IPS DF 6.9 (cell line): ENCODE results near the gene VEPH1.

Experiments used
- DNase-seq: peaks from one replicate; pipeline ENCODE4 v3.0.0-alpha.2; 2013; ENCODE audit warnings: low read depth, low spot score
- H3K27ac ChIP-seq: one replicate; pipeline ENCODE4 v1.5.1; 2013; ENCODE audit warnings: low read length, control low read depth
- H3K27me3 ChIP-seq: 2 replicates; pipeline ENCODE4 v1.6.1; 2013; ENCODE audit warnings: mild to moderate bottlenecking, low read length; ENCODE audit not compliant: control insufficient read depth, insufficient read depth
- H3K36me3 ChIP-seq: 2 replicates; pipeline ENCODE4 v1.6.1; 2013; ENCODE audit warnings: low read length; ENCODE audit not compliant: control insufficient read depth, insufficient read depth
- H3K4me1 ChIP-seq: 2 replicates; pipeline ENCODE4 v1.6.1; 2013; ENCODE audit warnings: low read length; ENCODE audit not compliant: control insufficient read depth, insufficient read depth
- H3K4me3 ChIP-seq: 2 replicates; pipeline ENCODE4 v1.5.1; 2013; ENCODE audit warnings: mild to moderate bottlenecking, low read length
- H3K9me3 ChIP-seq: 2 replicates; pipeline ENCODE4 v1.6.1; 2013; ENCODE audit warnings: low read length, inconsistent platforms; ENCODE audit not compliant: control insufficient read depth, insufficient read depth
- WGBS: extraction: QIAGEN DNeasy Blood & Tissue Kit; methylation state at CpG from one replicate; pipeline ENCODE4 v1.1.7; 2013; ENCODE audit warnings: mixed read lengths, missing lambda C conversion rate; ENCODE audit not compliant: insufficient read length, insufficient coverage; 5-methylcytosine and 5-hydroxymethylcytosine counted together

Gene VEPH1

DNA sequence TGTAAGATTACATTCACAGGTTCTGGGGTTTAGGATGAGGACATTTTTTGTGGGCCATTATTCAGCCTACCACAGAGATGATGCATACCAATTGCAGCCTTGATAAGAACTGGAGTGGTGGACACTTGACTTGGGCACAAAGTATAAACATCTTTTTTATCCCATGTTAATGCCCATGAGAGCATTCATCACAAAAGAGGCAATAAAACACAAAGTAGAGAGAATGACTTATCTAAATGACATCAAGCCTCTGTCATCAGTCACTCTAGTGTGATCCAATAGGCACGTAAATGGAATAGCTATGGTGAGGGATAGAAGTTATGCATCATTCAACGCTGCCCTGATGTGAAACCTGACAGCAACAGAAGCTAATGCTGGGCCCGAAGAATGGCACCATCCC lies 25.8 kb downstream of the VEPH1 start:
- Histone ChIP-seq H3K4me1 (no peaks in the 10 kb centered on the region), H3K27ac (no peak overlapping the region), H3K27me3 (no peaks in the 10 kb centered on the region), H3K36me3 (no peaks in the 10 kb centered on the region), H3K4me3 (no peak overlapping the region), H3K9me3 (no peaks in the 10 kb centered on the region)
- DNase-seq = no peak
- no CpG with 5 or more reads among the region's 3 CpGs for WGBS

DNA sequence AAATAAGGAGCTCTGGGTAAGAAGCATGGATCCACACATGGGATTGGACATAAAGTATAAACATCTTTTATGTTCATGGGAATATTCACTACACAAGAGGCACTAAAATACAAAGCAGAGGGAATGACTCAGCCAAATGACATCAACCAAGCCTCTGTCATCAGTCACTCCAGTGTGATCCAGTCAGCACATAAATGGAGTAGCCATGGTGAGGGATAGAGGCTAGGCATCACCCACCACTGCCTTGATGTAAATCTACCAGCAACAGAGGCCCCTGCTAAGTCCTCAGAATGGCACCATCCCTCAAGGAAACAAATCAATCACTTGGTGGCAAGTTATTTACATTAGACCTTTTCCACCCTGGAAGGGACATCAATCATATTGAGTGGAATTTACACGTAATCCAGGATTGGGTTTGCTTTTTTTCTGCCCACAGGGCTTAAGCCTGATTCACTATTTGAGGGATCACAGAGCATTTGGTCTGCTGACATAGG lies 27.2 kb downstream of the VEPH1 start:
- no CpG with 5 or more reads among the region's 1 CpG for WGBS
- Histone ChIP-seq H3K4me1 (no peaks in the 10 kb centered on the region), H3K27me3 (no peaks in the 10 kb centered on the region), H3K36me3 (no peaks in the 10 kb centered on the region), H3K27ac (no peak overlapping the region), H3K4me3 (no peak overlapping the region), H3K9me3 (no peaks in the 10 kb centered on the region)
- DNase-seq = no peak

DNA sequence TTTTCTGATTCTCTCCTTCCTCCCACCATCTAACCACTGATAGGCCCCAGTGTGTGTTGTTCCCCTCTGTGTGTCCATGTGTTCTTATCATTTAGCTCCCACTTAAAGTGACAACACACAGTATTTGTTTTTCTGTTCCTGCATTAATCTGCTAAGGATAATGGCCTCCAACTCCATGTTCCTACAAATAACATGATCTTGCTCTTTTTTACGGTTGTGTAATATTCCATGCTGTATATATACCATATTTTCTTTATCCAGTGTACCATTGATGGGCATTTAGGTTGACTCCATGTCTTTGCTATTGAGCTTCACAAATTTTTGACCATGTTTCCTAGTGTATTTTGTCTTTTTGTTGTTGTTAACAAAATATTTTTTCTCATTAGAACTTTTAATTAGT lies 30.6 kb downstream of the VEPH1 start:
- H3K27ac ChIP-seq = no peak overlapping the region
- H3K27me3 ChIP-seq = no peaks in the 10 kb centered on the region
- DNase-seq = no peak
- H3K36me3 ChIP-seq = no peaks in the 10 kb centered on the region
- H3K4me3 ChIP-seq = no peak overlapping the region
- no CpG with 5 or more reads among the region's 1 CpG for WGBS
- H3K9me3 ChIP-seq = no peaks in the 10 kb centered on the region
- H3K4me1 ChIP-seq = no peaks in the 10 kb centered on the region

DNA sequence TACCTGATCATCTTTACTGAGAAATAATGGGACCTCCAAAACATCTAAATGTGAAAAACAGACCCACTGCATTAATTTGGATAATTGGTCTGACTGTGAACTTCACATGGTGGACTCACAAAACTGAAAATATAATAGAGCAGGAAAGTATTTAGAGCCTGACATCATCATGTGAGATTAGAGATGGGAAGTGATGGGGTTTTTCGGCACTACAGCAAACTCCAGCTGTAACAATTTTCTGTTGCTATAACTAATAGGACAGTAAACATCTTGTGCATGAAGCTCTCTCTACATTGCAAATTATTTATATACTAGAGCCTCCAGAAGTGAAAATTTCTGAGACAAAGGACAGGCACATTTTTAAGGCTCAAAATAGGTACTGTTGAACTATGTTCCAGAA lies 32.2 kb downstream of the VEPH1 start:
- WGBS = no CpG with 5 or more reads among the region's 1 CpG
- Histone ChIP-seq H3K27ac (no peak overlapping the region), H3K9me3 (no peaks in the 10 kb centered on the region)

DNA sequence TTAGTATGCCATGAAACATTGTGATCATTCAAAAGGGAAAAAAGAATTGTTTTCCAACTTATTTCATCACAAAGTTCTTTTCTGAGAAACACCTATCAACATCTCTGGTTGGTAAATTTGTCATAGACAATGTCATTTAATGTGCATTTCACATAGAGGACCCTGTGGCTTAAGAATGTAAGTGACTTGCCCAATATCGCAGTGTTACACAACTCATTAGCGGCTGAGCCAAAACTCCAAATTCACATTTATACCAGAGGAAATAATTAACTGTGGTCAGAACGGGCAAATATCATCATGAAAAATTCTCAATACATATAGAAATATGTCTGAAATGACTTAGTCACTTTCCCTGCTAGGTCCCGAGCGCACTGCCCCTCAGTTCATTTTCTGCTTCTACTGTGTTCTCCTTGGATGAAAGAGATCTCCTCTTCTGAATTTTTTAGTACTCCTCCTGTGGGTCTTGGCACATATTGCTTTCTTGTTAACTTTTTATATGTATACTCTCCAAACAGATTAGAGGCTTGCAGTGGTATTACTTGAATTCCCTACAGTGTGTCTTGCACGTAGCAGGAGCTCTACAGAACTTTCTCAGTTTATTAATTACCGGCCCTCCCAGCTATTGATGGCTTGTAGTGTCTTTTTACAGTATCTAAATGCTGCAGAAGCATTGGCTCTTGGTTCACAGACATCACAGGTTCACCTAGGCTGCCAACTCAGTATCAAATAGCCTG lies 33.5 kb downstream of the VEPH1 start:
- Histone ChIP-seq H3K4me3 (no peak overlapping the region), H3K27me3 (no peaks in the 10 kb centered on the region), H3K4me1 (no peaks in the 10 kb centered on the region), H3K36me3 (no peaks in the 10 kb centered on the region), H3K27ac (no peak overlapping the region), H3K9me3 (no peaks in the 10 kb centered on the region)
- DNase-seq = no peak
- WGBS = no CpG with 5 or more reads among the region's 7 CpGs

More for the DNA sequence above, 32.2 kb downstream of the VEPH1 start:
- Histone ChIP-seq H3K4me3 (no peak overlapping the region), H3K36me3 (no peaks in the 10 kb centered on the region), H3K4me1 (no peaks in the 10 kb centered on the region), H3K27me3 (no peaks in the 10 kb centered on the region)
- no peak for DNase-seq

DNA sequence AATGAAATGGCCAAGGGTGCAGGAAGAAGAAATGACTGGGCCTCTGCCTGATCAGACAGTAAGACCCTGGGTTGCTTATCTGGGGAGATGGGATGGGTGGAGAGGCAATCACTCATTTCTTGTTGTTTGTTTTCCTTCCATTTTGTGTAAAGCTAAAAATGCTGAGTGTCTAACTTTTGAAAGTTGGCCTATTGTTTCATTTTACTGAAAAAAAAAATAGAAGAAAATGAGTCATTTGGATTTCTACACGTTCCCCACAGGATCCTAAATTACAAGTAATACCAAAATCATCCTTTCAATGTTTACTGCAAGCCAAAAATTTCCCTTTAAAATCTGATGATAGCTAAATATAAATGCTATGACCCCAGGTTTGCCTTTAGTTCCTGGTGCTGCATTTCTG lies 36.0 kb downstream of the VEPH1 start:
- no peaks in the 10 kb centered on the region for H3K9me3 ChIP-seq
- H3K36me3 ChIP-seq = no peaks in the 10 kb centered on the region
- H3K4me1 ChIP-seq = no peaks in the 10 kb centered on the region
- no CpG with 5 or more reads among the region's 1 CpG for WGBS
- H3K27ac ChIP-seq = no peak overlapping the region
- no peak for DNase-seq
- H3K27me3 ChIP-seq = no peaks in the 10 kb centered on the region
- H3K4me3 ChIP-seq = no peak overlapping the region

DNA sequence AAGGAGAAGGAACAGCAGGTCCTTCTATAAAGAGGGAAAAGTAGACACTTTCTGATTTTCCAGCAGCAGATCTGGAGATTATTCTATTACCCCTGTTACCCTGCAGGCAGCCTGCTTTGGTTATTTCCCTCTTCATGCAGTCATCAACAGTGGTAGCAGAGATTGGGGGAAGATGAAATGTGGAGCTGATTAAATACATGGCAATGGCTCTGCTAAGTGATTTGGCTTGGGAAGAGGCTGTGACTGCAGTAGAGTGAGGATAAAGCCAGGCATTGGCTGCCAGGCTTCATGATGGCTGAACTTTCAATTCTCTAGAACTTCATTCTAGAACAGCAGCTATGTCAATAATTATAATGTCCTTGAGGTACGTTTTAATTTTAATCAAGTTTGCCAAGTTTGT lies 37.5 kb downstream of the VEPH1 start:
- no CpG with 5 or more reads among the region's 1 CpG for WGBS
- Histone ChIP-seq H3K4me3 (no peak overlapping the region), H3K9me3 (no peaks in the 10 kb centered on the region), H3K27me3 (no peaks in the 10 kb centered on the region), H3K36me3 (no peaks in the 10 kb centered on the region), H3K4me1 (no peaks in the 10 kb centered on the region), H3K27ac (no peak overlapping the region)
- DNase-seq = no peak

DNA sequence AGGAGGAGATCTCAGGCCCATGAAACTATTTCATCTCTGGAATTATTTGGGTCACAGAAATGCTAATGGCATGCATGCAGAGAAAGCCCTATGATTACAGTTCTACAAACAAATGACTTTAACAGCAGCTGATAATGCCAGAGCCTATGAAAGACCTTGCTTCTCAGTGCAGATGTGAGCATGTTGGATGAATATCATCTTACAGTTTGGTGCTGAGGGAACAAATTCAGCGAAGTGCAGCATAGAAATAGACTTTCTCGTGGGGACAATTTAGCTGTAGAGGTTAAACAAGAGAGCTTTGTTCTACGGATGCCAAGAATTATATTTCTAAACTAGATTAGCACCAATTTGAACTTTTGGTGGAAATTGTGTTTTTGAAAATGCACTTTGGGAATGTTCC lies 38.9 kb downstream of the VEPH1 start:
- Histone ChIP-seq H3K4me3 (no peak overlapping the region), H3K9me3 (no peaks in the 10 kb centered on the region), H3K27ac (no peak overlapping the region), H3K27me3 (no peaks in the 10 kb centered on the region), H3K4me1 (no peaks in the 10 kb centered on the region), H3K36me3 (no peaks in the 10 kb centered on the region)
- DNase-seq = no peak
- no CpG with 5 or more reads among the region's 3 CpGs for WGBS

DNA sequence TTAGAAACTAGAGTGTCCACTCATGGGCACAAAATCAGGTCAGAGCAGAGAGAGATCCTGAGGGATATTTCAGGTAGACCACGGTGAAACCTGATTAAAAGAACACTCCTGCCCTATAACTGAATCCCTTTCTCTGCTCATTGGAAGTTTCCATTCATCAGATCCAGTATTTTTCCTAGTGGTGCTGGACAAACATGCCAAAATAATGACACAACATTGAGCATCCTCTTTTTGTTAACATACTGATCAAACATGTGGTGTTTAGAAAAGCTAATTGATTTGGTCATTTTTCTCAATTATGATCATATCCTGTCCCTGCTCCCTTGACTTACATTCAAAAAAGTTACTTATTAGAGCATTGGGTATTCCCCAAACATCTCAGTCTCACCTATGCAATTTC lies 39.4 kb downstream of the VEPH1 start:
- Histone ChIP-seq H3K4me3 (no peak overlapping the region), H3K36me3 (no peaks in the 10 kb centered on the region), H3K27ac (no peak overlapping the region), H3K4me1 (no peaks in the 10 kb centered on the region), H3K9me3 (no peaks in the 10 kb centered on the region), H3K27me3 (no peaks in the 10 kb centered on the region)
- no peak for DNase-seq
- no CpG with 5 or more reads among the region's 1 CpG for WGBS

DNA sequence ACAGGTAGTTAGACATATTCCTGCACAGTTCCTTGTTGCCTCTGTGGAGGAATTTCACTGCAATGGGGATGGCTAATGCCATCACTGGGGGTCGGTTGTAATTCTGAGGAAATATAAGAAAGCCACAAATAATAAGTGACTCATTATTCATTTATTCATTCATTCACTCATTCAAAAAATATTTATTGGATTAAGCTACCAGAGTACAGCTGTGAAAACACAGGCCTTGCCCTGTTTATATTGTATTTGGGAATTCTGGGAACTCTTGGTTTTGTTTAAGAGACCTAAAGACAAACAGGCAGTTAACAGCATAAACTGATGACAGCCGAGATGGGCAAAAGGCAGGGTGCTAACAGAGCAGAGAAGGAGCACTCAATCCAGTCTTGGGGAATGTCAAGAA lies 43.0 kb downstream of the VEPH1 start:
- no CpG with 5 or more reads among the region's 2 CpGs for WGBS

DNA sequence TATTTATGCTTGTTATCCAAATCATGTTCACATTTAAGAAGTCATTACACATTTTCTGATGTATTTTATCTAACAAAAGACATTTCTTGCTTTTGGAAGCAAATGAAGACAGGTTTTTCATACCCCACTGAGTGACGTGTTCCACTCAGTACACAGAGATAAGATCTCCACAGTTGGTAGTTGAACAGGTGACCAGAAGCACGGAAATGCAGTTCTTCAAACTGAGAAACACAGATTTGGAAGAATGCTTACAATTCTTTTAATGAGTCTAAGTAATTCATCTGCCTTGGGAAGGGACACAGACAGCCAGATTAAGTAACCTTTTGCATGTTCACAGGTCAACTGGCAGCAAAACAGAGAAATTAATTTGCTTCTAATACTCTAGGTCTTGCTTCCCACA lies 43.5 kb downstream of the VEPH1 start:
- WGBS = no CpG with 5 or more reads among the region's 2 CpGs
- no peak for DNase-seq
- no peak overlapping the region for H3K27ac ChIP-seq
- H3K9me3 ChIP-seq = no peaks in the 10 kb centered on the region
- no peaks in the 10 kb centered on the region for H3K36me3 ChIP-seq
- H3K27me3 ChIP-seq = no peaks in the 10 kb centered on the region
- no peaks in the 10 kb centered on the region for H3K4me1 ChIP-seq
- no peak overlapping the region for H3K4me3 ChIP-seq

More for the DNA sequence above, 43.0 kb downstream of the VEPH1 start:
- no peak for DNase-seq
- H3K4me1 ChIP-seq = no peaks in the 10 kb centered on the region
- H3K27me3 ChIP-seq = no peaks in the 10 kb centered on the region
- H3K4me3 ChIP-seq = no peak overlapping the region
- no peaks in the 10 kb centered on the region for H3K36me3 ChIP-seq
- H3K27ac ChIP-seq = no peak overlapping the region
- H3K9me3 ChIP-seq = no peaks in the 10 kb centered on the region
